ENCODE measurements around the gene RAD21L1.

The RAD21L1 gene

GRCh38 chr20:1225783-1226654 lies at the start of gene RAD21L1:
Gene RAD21L1, plus strand, starts transcription at chr20:1226044. Its CDS starts 2,410 bp downstream, at chr20:1228454.
- peaks cover 24 to 53% of the 10 kb centered on the region in 2 donors for H3K27me3 Mint-ChIP-seq
- peaks cover 4 to 7% of the 10 kb centered on the region in 2 donors for H3K9me3 Mint-ChIP-seq
- peak; percentile 83 to 84 for ATAC-seq (replicated peaks)
- H3K4me1 Mint-ChIP-seq = peaks cover 3 to 11% of the 10 kb centered on the region in 2 donors
- DNase-seq = peak; percentile 53
- no peaks in the 10 kb centered on the region for H3K36me3 Mint-ChIP-seq
- H3K27ac Mint-ChIP-seq = no peak within 1 kb of the TSS
- peak within 1 kb of the TSS; percentile 80 to 81 for H3K4me3 Mint-ChIP-seq

- H3K27me3 Mint-ChIP-seq = peaks cover 6 to 8% of the 10 kb centered on the region in 2 donors
- DNase-seq = no peak
- no peak for ATAC-seq (replicated peaks)
- peaks cover 48 to 69% of the 10 kb centered on the region in 2 donors for H3K36me3 Mint-ChIP-seq
- no peak overlapping the region for H3K4me3 Mint-ChIP-seq
- no peak overlapping the region for H3K27ac Mint-ChIP-seq
- no peaks in the 10 kb centered on the region for H3K9me3 Mint-ChIP-seq
- no peaks in the 10 kb centered on the region for H3K4me1 Mint-ChIP-seq
Measured at GRCh38 chr20:1177680-1178079, 48.2 kb upstream of the RAD21L1 start.

- H3K4me3 Mint-ChIP-seq = no peak overlapping the region
- no peaks in the 10 kb centered on the region for H3K4me1 Mint-ChIP-seq
- no peaks in the 10 kb centered on the region for H3K9me3 Mint-ChIP-seq
- H3K36me3 Mint-ChIP-seq = peaks cover 44 to 64% of the 10 kb centered on the region in 2 donors
- H3K27ac Mint-ChIP-seq = no peak overlapping the region
- no peak for DNase-seq
- H3K27me3 Mint-ChIP-seq = peaks cover 9% of the 10 kb centered on the region in 2 donors
- no peak for ATAC-seq (replicated peaks)
Measured at GRCh38 chr20:1178103-1178502, 47.7 kb upstream of the RAD21L1 start.

- Mint-ChIP-seq H3K27me3 (peaks cover 12 to 14% of the 10 kb centered on the region in 2 donors), H3K4me1 (no peaks in the 10 kb centered on the region), H3K27ac (no peak overlapping the region), H3K4me3 (no peak overlapping the region), H3K36me3 (peaks cover 38 to 59% of the 10 kb centered on the region in 2 donors), H3K9me3 (no peaks in the 10 kb centered on the region)
- DNase-seq = no peak
- ATAC-seq (replicated peaks) = no peak
Measured at GRCh38 chr20:1178623-1179022, 47.2 kb upstream of the RAD21L1 start.

- DNase-seq (no peak), ATAC-seq (replicated peaks) (no peak)
- H3K4me1 Mint-ChIP-seq = peaks cover 7 to 11% of the 10 kb centered on the region in 2 donors
- H3K27me3 Mint-ChIP-seq = peaks cover 25 to 26% of the 10 kb centered on the region in 2 donors
- H3K36me3 Mint-ChIP-seq = peaks cover 24 to 40% of the 10 kb centered on the region in 2 donors
- H3K4me3 Mint-ChIP-seq = no peak overlapping the region
- no peaks in the 10 kb centered on the region for H3K9me3 Mint-ChIP-seq
- no peak overlapping the region for H3K27ac Mint-ChIP-seq
Measured at GRCh38 chr20:1180949-1181348, 44.9 kb upstream of the RAD21L1 start.

- Mint-ChIP-seq H3K36me3 (peaks cover 16 to 29% of the 10 kb centered on the region in 2 donors), H3K27ac (no peak overlapping the region), H3K4me3 (no peak overlapping the region), H3K9me3 (no peaks in the 10 kb centered on the region), H3K4me1 (peaks cover 8 to 14% of the 10 kb centered on the region in 2 donors), H3K27me3 (peaks cover 25 to 30% of the 10 kb centered on the region in 2 donors)
- ATAC-seq (replicated peaks) = no peak
- no peak for DNase-seq
Measured at GRCh38 chr20:1182106-1182505, 43.7 kb upstream of the RAD21L1 start.

GRCh38 chr20:1183153-1183552 lies 42.7 kb upstream of the RAD21L1 start:
- Mint-ChIP-seq H3K27ac (no peak overlapping the region), H3K4me1 (peaks cover 8 to 14% of the 10 kb centered on the region in 2 donors), H3K27me3 (peaks cover 25 to 30% of the 10 kb centered on the region in 2 donors), H3K4me3 (no peak overlapping the region), H3K36me3 (peaks cover 10 to 21% of the 10 kb centered on the region in 2 donors), H3K9me3 (no peaks in the 10 kb centered on the region)
- ATAC-seq (replicated peaks) = no peak
- no peak for DNase-seq

- Mint-ChIP-seq H3K36me3 (peaks cover 9 to 16% of the 10 kb centered on the region in 2 donors), H3K27ac (no peak overlapping the region), H3K4me1 (peaks cover 8 to 14% of the 10 kb centered on the region in 2 donors), H3K4me3 (peak overlapping the region; percentile 39 to 61), H3K27me3 (peaks cover 28 to 33% of the 10 kb centered on the region in 2 donors), H3K9me3 (no peaks in the 10 kb centered on the region)
- DNase-seq (no peak), ATAC-seq (replicated peaks) (no peak)
Measured at GRCh38 chr20:1184260-1184637, 41.6 kb upstream of the RAD21L1 start.

- H3K27ac Mint-ChIP-seq = no peak within 1 kb of the TSS
Measured at GRCh38 chr20:1184638-1185315, 41.1 kb upstream of the RAD21L1 start, which contains the start of gene TMEM74B. Gene TMEM74B, minus strand, starts transcription at chr20:1184981. Its CDS starts 1,180 bp downstream, at chr20:1183801.

GRCh38 chr20:1185316-1185741 lies 40.5 kb upstream of the RAD21L1 start:
- peaks cover 8 to 14% of the 10 kb centered on the region in 2 donors for H3K4me1 Mint-ChIP-seq
- ATAC-seq (replicated peaks) = peak; percentile 35 to 37
- peaks cover 3 to 9% of the 10 kb centered on the region in 2 donors for H3K36me3 Mint-ChIP-seq
- H3K9me3 Mint-ChIP-seq = no peaks in the 10 kb centered on the region
- H3K4me3 Mint-ChIP-seq = no peak overlapping the region
- H3K27ac Mint-ChIP-seq = no peak overlapping the region
- peaks cover 38 to 44% of the 10 kb centered on the region in 2 donors for H3K27me3 Mint-ChIP-seq
- DNase-seq = no peak

More at GRCh38 chr20:1184638-1185315, 41.1 kb upstream of the RAD21L1 start, which contains the start of gene TMEM74B:
- H3K4me3 Mint-ChIP-seq = peak within 1 kb of the TSS; percentile 61 to 74
- H3K4me1 Mint-ChIP-seq = peaks cover 8 to 14% of the 10 kb centered on the region in 2 donors
- H3K27me3 Mint-ChIP-seq = peaks cover 34 to 39% of the 10 kb centered on the region in 2 donors
- H3K9me3 Mint-ChIP-seq = no peaks in the 10 kb centered on the region
- peak; percentile 12 to 28 for ATAC-seq (replicated peaks)
- H3K36me3 Mint-ChIP-seq = peaks cover 6 to 14% of the 10 kb centered on the region in 2 donors
- no peak for DNase-seq

GRCh38 chr20:1185790-1186334 lies 40.0 kb upstream of the RAD21L1 start:
- DNase-seq = peak; percentile 22
- H3K27ac Mint-ChIP-seq = no peak overlapping the region
- peaks cover 38 to 49% of the 10 kb centered on the region in 2 donors for H3K27me3 Mint-ChIP-seq
- no peaks in the 10 kb centered on the region for H3K9me3 Mint-ChIP-seq
- ATAC-seq (replicated peaks) = peak; percentile 57 to 70
- peak overlapping the region; percentile 54 to 74 for H3K4me3 Mint-ChIP-seq
- H3K4me1 Mint-ChIP-seq = peaks cover 8 to 14% of the 10 kb centered on the region in 2 donors
- peaks cover 3 to 6% of the 10 kb centered on the region in 2 donors for H3K36me3 Mint-ChIP-seq

GRCh38 chr20:1186367-1186991 lies 39.4 kb upstream of the RAD21L1 start:
- Mint-ChIP-seq H3K27me3 (peaks cover 38 to 50% of the 10 kb centered on the region in 2 donors), H3K4me1 (peaks cover 8 to 14% of the 10 kb centered on the region in 2 donors), H3K4me3 (no peak overlapping the region), H3K27ac (no peak overlapping the region), H3K36me3 (no peaks in the 10 kb centered on the region), H3K9me3 (no peaks in the 10 kb centered on the region)
- DNase-seq (no peak), ATAC-seq (replicated peaks) (no peak)

- no peaks in the 10 kb centered on the region for H3K9me3 Mint-ChIP-seq
- H3K4me1 Mint-ChIP-seq = peaks cover 8 to 14% of the 10 kb centered on the region in 2 donors
- ATAC-seq (replicated peaks) (peak in 1 of 2 donors; percentile 19), DNase-seq (no peak)
- no peak overlapping the region for H3K27ac Mint-ChIP-seq
- H3K4me3 Mint-ChIP-seq = no peak overlapping the region
- H3K36me3 Mint-ChIP-seq = no peaks in the 10 kb centered on the region
- H3K27me3 Mint-ChIP-seq = peaks cover 33 to 46% of the 10 kb centered on the region in 2 donors
Measured at GRCh38 chr20:1187605-1188171, 38.2 kb upstream of the RAD21L1 start.

All from stimulated activated naive B cell treated with anti-CD40 and anti-IgM and Interleukin-4, amounts not matched to agents 10 μg/mL and 1 μg/mL and 100 μg/mL, for 72 hours (primary cell).